GM21737 (cell line): ENCODE data around the gene GHRHR.

ENCODE experiments used
- ATAC-seq: cut with Tn5 transposase; IDR thresholded peaks from one replicate; pipeline ENCODE4 v1.9.1; 2021; ENCODE audit warnings: mild to moderate bottlenecking, moderate library complexity; ENCODE audit not compliant: unreplicated experiment

The GHRHR gene

GRCh38 chr7:30965883-30966282, 2.1 kb downstream of the GHRHR start:
- ATAC-seq: no peak

GRCh38 chr7:30968294-30968693, 4.5 kb downstream of the GHRHR start:
- ATAC-seq: no peak

GRCh38 chr7:30968747-30969603, 5.2 kb downstream of the GHRHR start:
- no peak for ATAC-seq

GRCh38 chr7:30969604-30969970, 5.8 kb downstream of the GHRHR start:
- no peak for ATAC-seq

GRCh38 chr7:30970074-30970473, 6.3 kb downstream of the GHRHR start:
- no peak for ATAC-seq

- ATAC-seq: no peak
Measured at GRCh38 chr7:30970594-30971094, 6.9 kb downstream of the GHRHR start.

GRCh38 chr7:30971440-30971839, 7.7 kb downstream of the GHRHR start:
- no peak for ATAC-seq

- ATAC-seq: no peak
Measured at GRCh38 chr7:30971840-30972563, 8.2 kb downstream of the GHRHR start.

- no peak for ATAC-seq
Measured at GRCh38 chr7:30973292-30973691, 9.5 kb downstream of the GHRHR start.

- no peak for ATAC-seq
Measured at GRCh38 chr7:30973791-30974604, 10.2 kb downstream of the GHRHR start.

GRCh38 chr7:30974605-30975255, 11.0 kb downstream of the GHRHR start:
- peak; percentile 92 for ATAC-seq

GRCh38 chr7:30975256-30975899, 11.6 kb downstream of the GHRHR start:
- peak; percentile 4 for ATAC-seq

- ATAC-seq: no peak
Measured at GRCh38 chr7:30976381-30976780, 12.6 kb downstream of the GHRHR start.

- no peak for ATAC-seq
Measured at GRCh38 chr7:30977222-30977621, 13.5 kb downstream of the GHRHR start.

GRCh38 chr7:30977896-30978564, 14.3 kb downstream of the GHRHR start:
- ATAC-seq: no peak

- ATAC-seq: no peak
Measured at GRCh38 chr7:30979027-30979426, 15.3 kb downstream of the GHRHR start.

GRCh38 chr7:30980194-30980593, 16.4 kb downstream of the GHRHR start:
- ATAC-seq: no peak

GRCh38 chr7:30980751-30981150, 17.0 kb downstream of the GHRHR start:
- no peak for ATAC-seq

- ATAC-seq: peak; percentile 91
Measured at GRCh38 chr7:30983042-30983913, 19.5 kb downstream of the GHRHR start.
